ENCODE measurements around the gene DNER.

DNER gene

DNA sequence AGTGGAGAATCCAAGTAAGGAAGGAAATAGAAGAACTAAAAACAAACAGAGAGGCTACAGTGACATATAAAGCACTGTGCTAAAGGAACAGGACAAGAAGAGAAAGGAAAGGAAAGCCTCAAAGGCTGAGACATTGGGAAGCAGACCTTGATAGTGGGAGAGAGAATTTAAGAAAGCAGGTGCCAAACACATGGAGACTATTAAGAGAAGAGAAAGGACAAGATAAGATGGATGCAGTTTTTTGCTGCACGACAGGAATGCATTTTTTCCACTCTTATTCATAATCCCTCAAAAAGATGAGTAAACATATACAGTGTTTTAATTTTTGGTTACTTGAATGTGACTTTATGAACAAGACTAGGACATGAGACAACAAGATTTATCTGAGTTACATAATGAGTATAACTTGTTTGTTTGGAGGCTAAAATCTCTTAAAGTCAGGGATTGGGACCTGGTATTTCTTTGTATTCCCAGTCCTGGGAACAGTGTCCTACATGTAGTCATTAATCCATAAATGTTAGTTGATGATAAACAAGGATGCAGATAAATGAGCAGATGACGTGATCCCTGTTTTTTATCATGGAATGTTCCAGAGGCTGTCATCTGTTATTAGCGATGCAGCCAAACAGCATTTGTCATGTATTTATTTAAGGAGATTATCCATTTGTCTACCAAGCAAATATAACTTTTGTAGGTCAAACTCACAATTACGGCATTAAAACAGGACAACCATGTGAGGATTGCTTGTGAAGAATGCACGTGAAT lies 141.7 kb downstream of the DNER start:
- in situ Hi-C loops (cut with MboI; ENCODE audit: low sequenced_read_pairs), result no loop called here

DNA sequence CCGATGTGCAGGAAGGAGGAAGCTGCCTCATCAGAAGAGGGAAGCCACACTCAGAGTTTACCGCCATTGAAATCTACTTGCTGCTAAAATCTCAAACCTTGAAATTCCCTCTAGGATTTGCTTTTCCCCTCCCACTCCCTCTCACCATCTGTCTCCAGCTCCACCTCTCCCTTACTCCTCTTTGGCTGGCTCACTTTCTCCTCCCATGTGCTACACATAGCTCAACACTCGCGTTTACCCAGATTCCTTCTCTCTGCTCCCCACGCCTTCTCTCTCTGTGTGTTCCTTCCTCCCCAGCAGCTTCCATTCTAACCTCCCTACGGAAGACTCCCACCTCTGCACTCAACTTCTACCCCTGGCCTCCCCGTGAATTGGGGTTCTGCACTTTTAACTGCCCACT lies 143.1 kb downstream of the DNER start:
- in situ Hi-C loops (cut with MboI; ENCODE audit: low sequenced_read_pairs), result no loop called here

GRCh38 chr2:229566370-229566769 lies 148.0 kb downstream of the DNER start:
- in situ Hi-C loops (cut with MboI; ENCODE audit: low sequenced_read_pairs), result no loop called here

DNA sequence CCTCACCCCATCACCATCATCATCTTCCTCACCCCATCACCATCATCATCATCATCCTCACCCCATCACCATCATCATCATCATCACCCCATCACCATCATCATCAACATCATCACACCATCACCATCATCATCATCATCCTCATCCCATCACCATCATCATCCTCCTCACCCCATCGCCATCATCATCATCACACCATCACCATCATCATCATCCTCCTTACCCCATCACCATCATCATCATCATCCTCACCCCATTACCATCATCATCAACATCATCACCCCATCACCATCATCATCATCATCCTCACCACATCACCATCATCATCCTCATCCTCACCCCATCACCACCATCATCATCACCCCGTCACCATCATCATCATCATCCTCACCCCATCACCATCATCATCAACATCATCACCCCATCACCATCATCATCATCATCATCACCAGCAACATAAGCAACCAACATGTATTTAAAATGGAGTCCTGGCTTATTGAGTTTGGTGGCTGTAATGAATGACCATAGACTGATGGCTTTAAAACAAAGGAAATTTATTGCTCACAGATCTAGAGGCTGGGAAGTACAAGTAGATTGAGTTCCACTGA lies 150.0 kb downstream of the DNER start:
- in situ Hi-C loops (cut with MboI; ENCODE audit: low sequenced_read_pairs), result no loop called here

DNA sequence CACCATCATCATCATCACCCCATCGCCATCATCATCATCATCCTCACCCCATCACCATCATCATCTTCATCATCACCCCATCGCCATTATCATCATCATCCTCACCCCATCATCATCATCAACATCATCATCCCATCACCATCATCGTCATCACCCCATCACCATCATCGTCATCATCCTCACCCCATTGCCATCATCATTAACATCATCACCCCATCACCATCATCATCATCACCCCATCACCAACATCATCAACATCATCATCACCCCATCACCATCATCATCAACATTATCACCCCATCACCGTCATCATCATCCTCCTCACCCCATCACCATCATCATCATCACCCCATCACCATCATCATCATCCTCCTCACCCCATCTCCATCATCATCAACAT lies 151.0 kb downstream of the DNER start:
- in situ Hi-C loops (cut with MboI; ENCODE audit: low sequenced_read_pairs), result no loop called here

- in situ Hi-C loops (cut with MboI; ENCODE audit: low sequenced_read_pairs), result no loop called here
These were observed 151.8 kb downstream of the DNER start for GRCh38 chr2:229562472-229563127.

- in situ Hi-C loops (cut with MboI; ENCODE audit: low sequenced_read_pairs), result no loop called here
These were observed 154.4 kb downstream of the DNER start for GRCh38 chr2:229559986-229560385.

DNA sequence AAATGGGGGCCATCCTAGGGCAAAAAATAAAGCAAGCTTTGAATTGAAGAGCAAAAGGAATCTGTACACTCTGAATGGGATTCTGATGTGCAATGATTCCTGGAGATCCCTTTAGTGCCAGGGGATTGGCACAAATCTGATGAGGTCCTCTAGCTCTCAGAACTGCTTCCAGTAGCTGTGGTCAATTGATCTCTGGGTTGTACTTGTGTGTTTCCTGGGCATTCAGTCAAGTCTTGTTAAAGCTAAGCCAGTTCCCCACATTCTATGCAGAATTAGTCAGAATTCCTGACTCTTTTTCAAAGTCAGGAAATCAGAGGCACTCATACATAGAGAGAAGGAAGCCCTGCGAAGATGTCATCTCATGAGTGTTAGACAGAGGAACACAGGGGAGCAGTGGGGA lies 161.3 kb downstream of the DNER start:
- in situ Hi-C loops (cut with MboI; ENCODE audit: low sequenced_read_pairs), result no loop called here

DNA sequence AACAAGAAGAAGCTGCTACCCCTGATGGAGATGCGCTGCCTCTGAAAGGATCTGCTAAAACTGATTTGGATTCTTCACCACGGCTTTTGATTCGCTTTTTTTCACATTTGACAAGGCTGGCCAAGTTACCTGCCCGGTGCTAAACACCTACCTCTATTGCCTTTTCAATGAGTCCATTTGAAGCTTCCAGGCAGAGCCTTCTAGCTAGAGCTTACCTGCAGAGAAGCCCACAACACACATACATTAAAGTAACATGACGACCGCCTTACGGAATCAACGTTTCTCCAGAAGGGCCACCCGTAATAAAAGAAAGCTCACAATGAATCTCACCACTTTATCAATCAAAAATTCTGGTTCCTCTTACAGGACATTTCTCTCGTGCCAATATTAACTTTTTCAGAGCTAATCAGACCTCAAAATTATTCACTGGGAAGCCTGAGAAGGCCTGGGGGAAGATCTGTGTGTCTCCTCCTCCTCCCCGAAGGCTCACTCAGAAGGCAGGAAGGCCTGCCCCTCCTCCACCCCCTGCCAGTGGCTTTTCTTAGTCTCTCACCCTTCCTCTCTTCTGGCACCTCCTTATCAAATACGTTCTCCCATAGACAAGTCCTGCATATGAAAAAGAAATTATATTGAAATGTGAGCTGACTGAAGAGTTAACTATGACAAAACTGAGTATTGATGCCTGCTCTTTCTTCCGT lies 171.0 kb downstream of the DNER start:
- in situ Hi-C loops (cut with MboI; ENCODE audit: low sequenced_read_pairs), result no loop called here

DNA sequence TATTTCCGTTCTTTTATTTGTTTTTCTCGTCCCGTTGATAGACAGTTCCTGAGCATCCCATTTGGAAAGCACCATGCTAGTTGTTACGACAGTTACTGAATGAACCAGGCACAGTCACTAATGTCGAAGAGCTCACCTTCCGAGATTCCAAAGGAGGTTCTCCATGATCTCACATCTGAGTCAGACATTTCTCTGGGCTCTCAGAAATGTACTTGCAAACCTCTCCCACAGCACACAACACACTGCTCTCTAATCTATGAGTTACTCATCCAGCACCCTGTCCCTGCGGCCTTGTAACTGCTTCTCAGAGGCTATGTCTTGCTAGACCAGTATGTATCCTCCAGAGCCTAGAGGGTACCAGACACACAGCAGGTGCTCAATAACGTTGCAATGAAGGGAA lies 174.7 kb downstream of the DNER start:
- in situ Hi-C loops (cut with MboI; ENCODE audit: low sequenced_read_pairs), result no loop called here

GRCh38 chr2:229531594-229531993 lies 182.8 kb downstream of the DNER start:
- in situ Hi-C loops (cut with MboI; ENCODE audit: low sequenced_read_pairs), result no loop called here

DNA sequence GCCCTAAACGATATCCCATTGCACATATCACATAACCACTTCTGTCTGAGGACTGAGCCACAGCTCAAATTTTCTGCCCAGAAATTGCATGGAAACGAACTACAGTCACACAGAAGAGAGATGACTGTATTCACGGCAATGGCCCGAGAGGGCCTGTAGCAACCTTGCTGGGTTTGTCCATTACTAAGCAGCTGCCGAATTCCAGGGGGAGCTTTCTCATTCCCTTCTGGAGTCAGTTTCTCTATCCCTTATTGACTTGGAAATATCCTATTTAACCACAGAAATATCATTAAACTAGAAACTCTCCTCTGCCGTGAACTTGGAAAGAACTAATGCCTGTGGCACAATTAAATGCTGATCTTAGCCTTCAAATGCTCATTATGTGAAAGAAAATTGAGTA lies 183.9 kb downstream of the DNER start:
- in situ Hi-C loops (cut with MboI; ENCODE audit: low sequenced_read_pairs), result no loop called here

DNA sequence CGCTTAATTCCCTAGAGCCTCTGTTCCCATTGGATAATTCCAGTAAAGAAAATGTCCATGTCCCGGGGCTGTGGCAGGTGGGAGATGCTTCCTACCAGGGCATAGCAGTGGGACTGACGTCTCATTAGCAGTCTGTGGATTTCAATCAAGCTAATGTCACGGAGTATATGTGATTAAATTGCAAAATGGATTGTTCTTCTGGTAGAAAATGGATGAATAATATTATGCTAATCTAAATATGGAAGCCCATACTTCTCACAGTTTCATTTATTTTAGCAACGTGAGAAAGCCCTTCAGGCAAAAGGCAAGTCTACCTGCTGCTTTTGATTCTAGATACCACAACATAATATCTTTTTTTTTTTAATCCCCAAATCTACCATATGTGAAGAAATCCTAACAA lies 185.5 kb downstream of the DNER start:
- in situ Hi-C loops (cut with MboI; ENCODE audit: low sequenced_read_pairs), result no loop called here

DNA sequence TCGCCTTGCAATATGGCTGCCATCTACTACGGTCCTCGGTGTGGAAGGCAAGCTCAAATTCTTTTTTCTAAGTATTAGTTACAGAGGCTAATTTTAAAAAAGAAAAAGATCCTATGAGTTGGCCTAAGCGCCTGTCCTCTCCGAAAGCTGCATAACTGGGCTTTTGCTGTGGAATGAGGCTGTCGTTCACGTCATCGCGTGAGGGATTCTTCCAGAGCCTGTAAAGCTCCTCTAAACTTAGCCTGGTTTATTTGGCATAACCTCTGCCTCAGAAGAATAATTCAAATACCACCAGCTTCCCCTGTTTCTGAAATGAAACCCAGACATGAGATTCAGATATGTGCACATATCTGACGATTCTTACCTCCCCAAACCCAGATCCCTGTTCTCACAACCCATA lies 187.4 kb downstream of the DNER start:
- in situ Hi-C loops (cut with MboI; ENCODE audit: low sequenced_read_pairs), result no loop called here

- in situ Hi-C loops (cut with MboI; ENCODE audit: low sequenced_read_pairs), result no loop called here
These were observed 189.6 kb downstream of the DNER start for GRCh38 chr2:229524799-229525198.

GRCh38 chr2:229523663-229524062 lies 190.7 kb downstream of the DNER start:
- in situ Hi-C loops (cut with MboI; ENCODE audit: low sequenced_read_pairs), result no loop called here

GRCh38 chr2:229521576-229521975 lies 192.8 kb downstream of the DNER start:
- in situ Hi-C loops (cut with MboI; ENCODE audit: low sequenced_read_pairs), result no loop called here

GRCh38 chr2:229520691-229521096 lies 193.7 kb downstream of the DNER start:
- in situ Hi-C loops (cut with MboI; ENCODE audit: low sequenced_read_pairs), result no loop called here

DNA sequence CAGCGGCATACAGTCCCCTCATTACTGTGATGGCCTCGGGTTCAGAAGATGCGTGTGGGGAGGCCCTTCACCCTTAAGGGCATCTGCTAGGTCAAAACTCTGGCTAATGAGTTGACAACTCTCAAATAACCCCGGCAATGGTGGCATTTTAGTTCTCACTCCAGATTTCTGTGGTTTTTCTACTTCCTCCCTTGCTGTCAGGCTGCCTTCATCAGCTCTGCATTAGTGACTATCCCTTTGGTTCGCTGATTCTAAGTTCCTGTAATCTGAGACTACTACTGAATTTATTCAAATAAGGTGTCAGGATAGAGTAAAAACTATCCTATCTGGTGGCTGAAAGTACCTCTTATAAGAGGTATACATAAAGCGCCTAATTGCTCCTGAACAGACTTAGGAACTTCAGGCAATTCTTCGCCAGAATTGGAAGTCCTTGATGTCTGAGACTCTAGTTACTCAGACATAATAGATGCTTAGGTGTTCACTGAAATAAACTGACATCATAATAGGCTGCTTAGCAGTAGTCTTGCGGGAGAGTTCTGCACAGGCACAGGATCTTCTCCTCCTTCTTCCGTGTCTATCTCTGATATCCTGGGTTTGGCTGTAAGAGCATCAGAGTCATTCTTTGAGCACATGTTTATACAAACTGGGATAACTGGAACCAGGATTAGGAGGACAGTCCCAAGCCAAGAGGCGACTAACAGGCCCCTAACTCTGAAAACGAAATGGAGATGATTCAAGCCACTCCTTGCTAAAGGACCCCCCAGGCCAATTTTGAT lies 194.5 kb downstream of the DNER start:
- in situ Hi-C loops (cut with MboI; ENCODE audit: low sequenced_read_pairs), result no loop called here

DNA sequence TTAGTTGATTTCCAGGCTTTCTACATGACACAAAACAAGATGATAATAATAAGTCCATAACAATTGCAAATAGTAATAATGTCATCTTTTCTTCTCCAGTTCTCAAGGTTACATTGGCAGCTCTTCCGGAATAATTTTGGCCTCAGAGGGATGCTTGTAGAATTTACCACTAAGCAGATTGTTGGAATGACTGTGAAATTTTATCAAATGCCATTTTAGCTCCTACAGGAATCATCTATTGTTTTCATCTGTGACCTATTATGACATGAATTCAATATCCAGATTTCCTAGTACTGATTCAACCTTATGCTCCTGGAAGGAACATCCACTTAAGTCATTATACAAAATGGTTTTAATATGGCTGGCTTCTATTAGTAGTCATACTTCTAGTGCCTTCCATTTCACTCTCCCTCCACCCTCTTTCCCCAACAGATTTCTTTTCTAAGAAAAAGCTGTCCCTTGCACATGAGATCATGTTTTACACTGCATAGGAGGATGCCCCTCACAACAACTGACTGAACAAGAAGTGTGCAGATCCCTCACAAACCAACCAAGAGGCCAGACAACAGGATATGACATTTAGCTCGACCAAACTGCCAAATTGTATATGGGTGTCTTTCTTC lies 200.0 kb downstream of the DNER start:
- in situ Hi-C loops (cut with MboI; ENCODE audit: low sequenced_read_pairs), result no loop called here
